Right cardiac atrium (tissue), 5 donors: ENCODE measurements around the gene VIPR2. TPM values are rescaled to one million over a fixed set of nuclear protein-coding genes. Genes with fewer than 3 reads are reported as not detected.

Experiments used
- ATAC-seq, 2 donors: fragments of 200-7000 bp; cut with Tn5 transposase; one replicate each; pipeline versions ENCODE4 v1.8.0 to v1.9.1; 2020; ENCODE audit warnings: moderate library complexity in 2 of 2, mild to moderate bottlenecking in 1 of 2
- DNase-seq, 3 donors: peaks; one replicate each; pipeline ENCODE4 v3.0.0-alpha.2; 2020
- H3K27ac ChIP-seq: one replicate; pipeline ENCODE4 v1.5.1; 2013; ENCODE audit warnings: mild to moderate bottlenecking, low read length, control low read depth, moderate library complexity
- H3K27me3 ChIP-seq: one replicate; pipeline ENCODE4 v1.6.1; 2013; ENCODE audit not compliant: control insufficient read depth, insufficient read depth
- H3K4me1 ChIP-seq: one replicate; pipeline ENCODE4 v1.6.1; 2013; ENCODE audit warnings: low read length; ENCODE audit not compliant: control insufficient read depth, insufficient read depth
- H3K4me3 ChIP-seq: one replicate; pipeline ENCODE4 v1.5.1; 2013; ENCODE audit warnings: low read length, control low read depth
- H3K9me3 ChIP-seq: one replicate; pipeline ENCODE4 v1.6.1; 2013; ENCODE audit warnings: low read length; ENCODE audit not compliant: control insufficient read depth
- WGBS: extraction: QIAGEN DNeasy Blood & Tissue Kit; methylation state at CpG from one replicate; pipeline ENCODE4 v1.1.7; 2013; 5-methylcytosine and 5-hydroxymethylcytosine counted together
- intact Hi-C, 4 donors: fragments of 100-400 bp; cut with DNase I; formaldehyde crosslinking; loops; one replicate each; pipeline versions ENCODE4 v1.11.0 to v1.14.0; 2022 to 2023
- polyA plus RNA-seq: library from polyadenylated mRNA; stranded (reverse); fragments of 200-250 nt; gene quantifications from one replicate; pipeline ENCODE4 v1.2.3, GENCODE V29; 2013
- total RNA-seq, 4 donors: library from RNA; stranded (reverse); fragmentation: NEBNext Ultra II Directional; extraction: Animal tissue kit (Norgen Biotek cat#: 25700); gene quantifications; one replicate each; pipeline ENCODE4 v1.2.1, GENCODE V29; 2021
- donor health status: healthy with polysubstance abuse.
- donor health status: DM: no; HTN: yes; CAD: no.
- donor health status: DM: no; HTN: no; CAD: no.
- donor health status: DM: no; HTN: yes; CAD: no; lungs with severe emphysema.
- donor health status: DM: yes; HTN: yes; CAD: no.

Gene VIPR2
- total and polyA plus RNA-seq, 5 donors = 7.3 to 13.7 (median 9.5) TPM

DNA sequence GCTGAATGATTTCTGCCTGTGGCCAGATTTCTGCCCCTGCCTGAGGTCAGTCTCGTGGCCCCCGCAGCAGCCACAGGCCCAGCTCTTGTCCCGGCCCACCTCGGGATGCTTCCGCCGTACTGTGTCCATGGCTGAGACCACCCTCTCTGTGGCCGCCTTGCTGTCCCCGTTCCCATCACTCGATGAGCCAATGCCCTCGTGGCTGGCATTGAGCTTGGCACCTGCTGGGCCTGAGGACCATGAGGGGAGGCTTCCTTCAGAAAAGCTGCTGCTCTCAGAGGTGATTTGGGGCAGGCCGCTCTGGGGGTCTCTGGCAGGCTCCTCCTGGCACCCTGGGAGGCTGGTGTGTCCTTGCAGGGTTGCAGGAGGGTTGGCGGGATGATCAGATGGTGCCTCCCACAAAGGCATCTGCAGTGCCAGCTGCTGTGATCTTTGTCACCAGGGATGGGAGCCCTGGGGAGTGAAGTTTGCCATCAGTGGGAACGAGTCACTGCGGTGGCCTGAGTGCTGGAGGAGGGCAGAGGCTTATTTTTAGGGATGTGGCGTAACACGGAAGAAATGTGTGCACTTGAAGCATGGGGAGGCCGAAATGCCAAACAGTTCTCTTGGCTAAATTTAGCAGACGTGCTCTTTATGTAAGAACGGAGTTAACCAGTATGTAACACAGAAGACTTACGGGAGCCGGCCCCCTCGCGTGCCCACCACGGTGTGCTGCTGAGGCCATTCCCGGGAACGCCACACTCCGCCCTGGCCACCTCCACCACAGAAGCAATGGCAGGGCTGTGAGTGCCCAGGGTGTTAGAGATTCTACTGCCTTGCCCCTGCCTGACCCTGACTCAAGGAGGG, 47.7 kb downstream of the VIPR2 start:
- 67% methylated on average over 27 of the region's 27 CpGs for WGBS
- peak overlapping the region; percentile 27 for H3K4me3 ChIP-seq
- no peaks in the 10 kb centered on the region for H3K9me3 ChIP-seq
- peak; percentile 60 to 80 (median 76) for DNase-seq
- ATAC-seq = peak; percentile 78 to 82
- intact Hi-C loops = no loop called here
- H3K4me1 ChIP-seq = peaks cover 11% of the 10 kb centered on the region
- no peaks in the 10 kb centered on the region for H3K27me3 ChIP-seq
- H3K27ac ChIP-seq = peak overlapping the region; percentile 92

DNA sequence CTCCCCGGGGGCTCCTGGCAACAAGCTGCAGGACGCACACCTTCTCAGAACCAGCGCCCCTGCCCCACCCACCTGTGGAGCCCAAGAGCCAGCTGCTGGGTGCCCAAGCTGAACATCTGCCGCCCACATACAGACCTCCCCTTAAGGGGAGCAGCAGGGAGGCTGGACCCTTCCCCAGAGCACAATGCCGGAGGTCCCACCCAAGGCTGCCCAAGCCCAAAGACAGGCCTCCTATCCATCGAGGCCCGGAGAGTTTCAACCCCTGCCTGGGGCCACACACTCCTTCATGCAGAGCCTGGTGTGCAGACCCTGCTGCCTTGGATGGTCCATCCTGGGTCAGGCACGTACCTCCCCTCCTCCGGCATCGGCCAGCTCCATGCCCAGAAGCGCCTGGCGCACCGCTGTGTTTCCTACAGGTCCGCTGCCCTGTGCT, 48.7 kb downstream of the VIPR2 start:
- ATAC-seq (no peak), DNase-seq (peak in 2 of 3 donors; percentile 47 to 63)
- Histone ChIP-seq H3K4me1 (peaks cover 11% of the 10 kb centered on the region), H3K27ac (peak overlapping the region; percentile 76), H3K9me3 (no peaks in the 10 kb centered on the region), H3K4me3 (peak overlapping the region; percentile 27), H3K27me3 (no peaks in the 10 kb centered on the region)
- intact Hi-C loops = no loop called here
- WGBS = 85% methylated on average over 14 of the region's 14 CpGs

DNA sequence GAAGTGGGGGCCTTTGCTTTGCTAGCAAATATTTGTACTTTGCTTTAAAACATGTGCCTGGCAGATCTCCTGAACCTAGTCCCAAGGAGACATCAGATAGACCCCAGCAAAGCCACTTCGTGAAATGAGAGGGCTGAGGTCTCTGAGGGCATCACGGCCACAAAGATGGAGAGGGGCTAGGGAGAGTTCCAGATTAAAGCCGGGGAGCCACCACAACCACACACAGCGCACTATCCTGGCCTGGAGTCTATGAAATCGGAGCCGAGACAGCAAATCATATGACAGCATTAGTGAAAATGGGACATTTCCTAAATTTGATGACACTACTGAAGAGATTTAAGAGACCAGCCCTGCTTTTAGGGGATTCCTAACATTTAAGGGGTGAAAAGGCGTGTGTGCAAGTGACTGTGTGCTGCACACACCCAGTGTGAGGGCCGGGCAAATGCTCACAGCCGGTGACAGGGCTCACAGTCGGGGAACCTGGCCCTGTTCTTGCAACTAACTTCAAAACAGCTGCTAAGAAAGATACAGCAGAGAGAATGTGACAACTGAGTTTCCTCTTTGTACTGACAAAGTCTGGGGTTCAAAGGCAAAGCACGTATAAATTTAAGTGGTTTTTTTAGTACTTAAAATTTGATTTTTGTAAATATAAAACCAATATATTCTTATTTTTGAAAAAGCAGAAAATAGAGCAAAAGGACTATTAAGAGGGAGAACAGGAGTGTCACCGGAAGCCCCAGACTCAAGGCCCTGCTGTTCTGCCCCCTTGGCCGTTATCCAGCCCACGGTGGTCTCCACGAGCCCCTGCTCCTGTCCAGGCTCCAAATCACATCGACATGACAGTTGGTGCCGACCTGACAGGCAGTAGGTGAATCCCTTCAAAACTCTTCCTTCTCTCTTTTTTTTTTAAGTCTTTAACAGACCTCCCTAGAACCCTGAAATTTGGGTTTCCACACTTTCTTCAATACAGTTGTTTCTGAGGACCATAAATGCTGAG, 49.5 kb downstream of the VIPR2 start:
- Histone ChIP-seq H3K4me1 (peaks cover 11% of the 10 kb centered on the region), H3K4me3 (peak overlapping the region; percentile 32), H3K27me3 (no peaks in the 10 kb centered on the region), H3K9me3 (no peaks in the 10 kb centered on the region), H3K27ac (peak overlapping the region; percentile 81)
- DNase-seq = peak in 2 of 3 donors; percentile 55 to 59
- intact Hi-C loops = no loop called here
- no peak for ATAC-seq
- 53% methylated on average over 17 of the region's 17 CpGs for WGBS

DNA sequence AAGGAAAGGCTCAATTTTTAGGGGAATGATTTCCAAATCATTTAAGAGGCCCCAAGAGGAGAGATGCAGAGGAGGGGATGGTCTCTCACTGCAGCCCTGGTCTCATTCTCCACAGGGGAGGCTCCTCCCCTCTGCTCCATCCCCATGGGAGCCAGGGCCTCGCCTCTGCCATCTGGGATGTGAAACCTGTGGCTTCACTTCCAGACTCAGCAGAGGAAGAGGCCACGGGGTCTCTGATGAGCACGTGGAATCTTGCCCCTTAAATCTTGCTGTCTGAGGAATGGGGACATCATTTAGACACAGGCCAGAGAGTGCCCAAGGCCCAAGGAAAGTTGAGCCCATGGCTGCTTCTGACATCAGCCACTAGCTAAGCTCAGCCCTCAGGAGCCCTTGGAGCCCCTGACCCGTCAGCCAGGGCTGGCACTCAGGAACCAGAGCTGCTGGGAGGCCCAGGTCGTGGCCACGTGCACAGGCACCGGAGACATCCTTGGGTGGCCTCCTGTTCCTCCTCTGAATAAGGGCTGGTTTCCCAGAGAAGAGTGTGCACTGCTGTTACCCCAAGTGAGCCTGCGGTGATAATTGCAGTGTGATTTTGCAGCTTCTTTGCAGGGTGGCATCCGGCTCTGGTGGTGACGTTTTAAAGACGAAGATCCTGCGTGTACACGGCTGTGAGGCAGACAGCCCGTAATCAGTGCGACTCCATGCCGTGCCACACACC, 50.5 kb downstream of the VIPR2 start:
- no peak overlapping the region for H3K4me3 ChIP-seq
- intact Hi-C loops = no loop called here
- no peaks in the 10 kb centered on the region for H3K27me3 ChIP-seq
- ATAC-seq = peak in 1 of 2 donors; percentile 15
- 61% methylated on average over 16 of the region's 16 CpGs for WGBS
- H3K9me3 ChIP-seq = no peaks in the 10 kb centered on the region
- peak overlapping the region; percentile 21 for H3K27ac ChIP-seq
- peak in 1 of 3 donors; percentile 47 for DNase-seq
- peaks cover 11% of the 10 kb centered on the region for H3K4me1 ChIP-seq

DNA sequence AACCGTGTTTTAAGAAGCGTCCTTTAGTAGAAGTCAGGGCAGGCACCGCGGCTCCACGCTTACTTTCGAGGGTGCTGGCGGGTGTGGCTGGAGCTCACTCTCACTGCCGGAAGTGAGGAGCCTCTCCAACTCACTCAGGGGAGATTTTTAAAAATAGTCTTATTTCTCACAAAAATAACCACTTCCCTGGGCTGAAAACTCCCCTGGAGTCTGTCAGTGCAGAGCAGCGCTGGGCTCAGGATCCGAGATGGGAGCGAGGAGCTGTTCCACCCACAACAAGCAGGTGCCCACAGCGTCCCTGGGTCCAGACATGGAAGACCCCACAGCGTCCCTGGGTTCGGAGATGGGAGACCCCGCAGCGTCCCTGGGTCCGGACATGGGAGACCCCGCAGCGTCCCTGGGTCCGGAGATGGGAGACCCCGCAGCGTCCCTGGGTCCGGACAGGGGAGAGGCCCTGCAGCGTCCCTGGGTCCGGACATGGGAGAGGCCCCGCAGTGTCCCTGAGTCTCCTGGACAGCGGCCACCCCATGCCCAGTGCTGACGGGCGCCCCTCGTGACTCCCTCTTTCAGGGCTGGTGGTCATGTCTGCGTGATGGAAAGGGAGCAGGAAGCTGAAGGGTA, 51.2 kb downstream of the VIPR2 start:
- Histone ChIP-seq H3K27me3 (no peaks in the 10 kb centered on the region), H3K4me1 (peaks cover 9% of the 10 kb centered on the region), H3K27ac (peak overlapping the region; percentile 34), H3K4me3 (no peak overlapping the region), H3K9me3 (no peaks in the 10 kb centered on the region)
- intact Hi-C loops = no loop called here
- WGBS = 84% methylated on average over 31 of the region's 31 CpGs
- DNase-seq (peak in 1 of 3 donors; percentile 70), ATAC-seq (no peak)

DNA sequence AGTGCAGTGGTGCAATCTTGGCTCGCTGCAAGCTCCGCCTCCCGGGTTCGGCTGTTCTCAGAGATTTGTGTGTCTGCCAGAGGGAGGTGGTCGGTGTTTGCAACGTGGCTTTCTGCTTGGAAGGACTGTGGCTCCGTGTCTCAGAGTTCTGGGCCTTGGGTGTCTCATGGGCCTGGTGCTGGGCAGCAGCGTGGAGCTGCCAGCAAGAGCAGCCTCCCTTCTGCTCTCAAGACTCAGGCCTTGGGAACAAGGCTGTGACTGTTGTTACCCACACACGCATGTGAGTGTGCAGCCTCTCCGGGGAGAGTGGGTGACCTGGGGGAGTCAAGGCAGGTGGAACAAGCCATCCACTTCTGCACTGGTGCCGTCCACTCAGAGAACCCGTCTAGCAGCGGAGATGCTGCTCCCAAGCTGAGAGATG, 52.0 kb downstream of the VIPR2 start:
- peak in 1 of 3 donors; percentile 59 for DNase-seq

DNA sequence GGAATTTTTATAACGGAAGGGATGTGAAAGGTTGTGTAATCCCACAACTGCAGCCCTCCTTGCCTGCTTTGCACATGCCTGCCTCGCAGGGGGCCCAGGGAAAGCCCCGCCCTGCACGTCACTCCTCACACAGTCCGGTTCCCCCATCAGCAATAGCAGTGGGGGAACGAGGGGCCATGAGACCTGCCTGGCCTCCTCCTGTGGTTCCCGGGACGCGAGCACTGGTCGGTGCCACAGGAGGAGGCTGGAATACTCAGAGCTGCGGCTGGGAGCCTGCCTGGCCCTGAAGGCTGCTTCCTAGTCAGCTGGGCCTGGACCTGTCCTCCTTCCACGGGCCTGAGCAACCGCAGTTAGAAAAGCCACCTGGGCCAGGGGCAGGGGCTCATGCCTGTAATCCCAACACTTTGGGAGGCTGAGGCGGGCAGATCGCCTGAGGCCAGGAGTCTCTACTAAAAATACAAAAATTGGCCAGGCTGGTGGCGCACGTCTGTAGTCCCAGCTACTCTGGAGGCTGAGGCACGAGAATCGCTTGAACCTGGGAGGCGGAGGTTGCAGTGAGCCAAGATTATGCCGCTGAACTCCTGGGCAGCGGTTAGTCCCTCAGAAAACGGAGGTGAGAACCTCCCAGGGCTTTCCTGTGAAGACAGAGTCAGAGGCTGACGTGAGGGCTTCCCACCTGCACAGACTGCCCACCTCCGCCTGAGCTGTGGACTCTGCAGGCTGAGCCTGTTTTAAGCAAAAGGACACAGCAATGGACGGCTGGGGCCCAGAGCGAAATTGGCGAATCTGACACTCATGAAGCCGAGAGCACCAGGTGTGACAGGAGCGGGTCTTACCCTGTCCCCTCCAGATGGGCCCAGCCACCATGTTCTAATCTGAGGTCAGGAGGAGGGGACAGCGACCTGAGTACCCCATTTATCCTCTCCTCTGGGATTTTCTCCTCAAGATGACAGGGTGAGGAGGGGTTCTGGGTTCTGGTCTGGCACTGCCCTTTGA, 52.9 kb downstream of the VIPR2 start:
- peak in 1 of 3 donors; percentile 44 for DNase-seq

More for the DNA sequence above, 52.0 kb downstream of the VIPR2 start:
- peak overlapping the region; percentile 39 for H3K27ac ChIP-seq
- H3K27me3 ChIP-seq = no peaks in the 10 kb centered on the region
- H3K4me3 ChIP-seq = no peak overlapping the region
- no peak for ATAC-seq
- H3K4me1 ChIP-seq = peaks cover 4% of the 10 kb centered on the region
- 67% methylated on average over 13 of the region's 13 CpGs for WGBS
- intact Hi-C loops = no loop called here
- H3K9me3 ChIP-seq = no peaks in the 10 kb centered on the region

DNA sequence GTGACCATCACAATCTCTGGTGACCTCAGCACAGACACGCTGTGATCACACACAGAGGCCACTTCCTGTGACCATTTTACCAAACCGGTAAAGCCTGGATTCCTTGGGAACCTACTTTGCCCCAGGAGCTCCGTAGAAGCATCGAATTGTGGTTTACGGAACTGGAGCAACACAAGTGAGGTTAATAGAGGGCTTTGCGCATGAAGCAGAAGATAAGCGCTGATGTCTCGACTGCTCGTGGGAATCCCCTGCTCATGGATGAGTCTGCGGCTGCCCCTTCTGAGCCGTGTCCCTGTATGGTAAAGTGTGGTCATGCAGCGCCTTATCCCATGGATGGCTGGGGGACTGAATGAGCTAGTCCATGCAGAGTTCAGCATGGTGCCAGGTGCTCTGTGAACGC, 53.6 kb downstream of the VIPR2 start:
- intact Hi-C loops = no loop called here
- H3K27me3 ChIP-seq = no peaks in the 10 kb centered on the region
- DNase-seq = peak in 1 of 3 donors; percentile 25
- no peaks in the 10 kb centered on the region for H3K9me3 ChIP-seq
- H3K4me1 ChIP-seq = peaks cover 1% of the 10 kb centered on the region
- no peak for ATAC-seq
- no peak overlapping the region for H3K27ac ChIP-seq
- H3K4me3 ChIP-seq = no peak overlapping the region
- WGBS = 85% methylated on average over 13 of the region's 13 CpGs

More for the DNA sequence above, 52.9 kb downstream of the VIPR2 start:
- Histone ChIP-seq H3K4me1 (peaks cover 1% of the 10 kb centered on the region), H3K9me3 (no peaks in the 10 kb centered on the region), H3K27me3 (no peaks in the 10 kb centered on the region), H3K4me3 (no peak overlapping the region), H3K27ac (no peak overlapping the region)
- 89% methylated on average over 31 of the region's 31 CpGs for WGBS
- intact Hi-C loops = no loop called here
- no peak for ATAC-seq

DNA sequence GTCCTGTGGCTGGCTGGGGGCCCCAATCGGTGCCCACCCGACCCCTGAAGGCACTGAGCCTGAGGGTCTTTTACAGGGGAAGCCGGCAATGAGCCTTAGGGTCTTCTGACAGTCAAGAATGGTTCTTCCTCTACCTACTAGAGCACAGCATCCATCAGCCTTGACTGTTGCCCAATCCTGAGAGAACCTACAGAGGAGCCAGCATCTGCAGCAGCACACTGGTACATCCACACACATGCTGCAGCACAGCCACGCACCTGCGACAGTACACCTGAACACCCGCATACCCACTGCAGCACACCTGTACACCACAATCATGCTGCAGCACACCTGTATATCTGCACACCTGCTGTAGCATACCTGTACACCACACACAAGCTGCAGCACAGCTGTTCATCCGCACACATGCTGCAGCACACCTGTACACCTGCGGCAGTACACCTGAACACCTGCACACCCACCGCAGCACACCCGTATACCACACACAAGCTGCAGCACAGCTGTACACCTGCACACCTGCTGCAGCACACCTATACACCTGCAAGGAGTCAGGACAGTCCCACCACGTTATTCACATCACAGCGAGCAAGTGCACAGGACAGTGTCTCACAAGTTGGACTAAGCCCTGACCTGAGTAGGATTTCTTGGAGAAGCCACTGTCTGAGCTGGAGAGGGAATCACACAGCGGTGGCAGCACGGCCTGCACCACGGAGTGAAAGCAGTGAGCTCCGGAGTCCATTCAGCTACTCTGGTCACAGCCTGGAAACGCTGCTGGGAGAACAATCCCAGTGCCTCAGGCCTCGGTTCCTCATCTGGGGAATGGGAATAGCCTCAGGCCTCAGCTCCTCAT, 56.4 kb downstream of the VIPR2 start:
- Histone ChIP-seq H3K4me1 (peaks cover 3% of the 10 kb centered on the region), H3K27me3 (no peaks in the 10 kb centered on the region), H3K4me3 (no peak overlapping the region), H3K9me3 (no peaks in the 10 kb centered on the region), H3K27ac (no peak overlapping the region)
- peak in 1 of 3 donors; percentile 18 for DNase-seq
- intact Hi-C loops = no loop called here
- 91% methylated on average over 18 of the region's 18 CpGs for WGBS
- no peak for ATAC-seq
